Stimulated activated CD4-positive, alpha-beta T cell treated with anti-CD3 and anti-CD28 coated beads, Interleukin-4, amount 100 ng/mL, for 48 hours (primary cell): ENCODE measurements around the gene FXYD3.

Experiments used
- DNase-seq, 2 donors: peaks; one replicate each; pipeline ENCODE4 v3.0.0-alpha.2; 2020; ENCODE audit warnings: low read depth in 2 of 2

The FXYD3 gene

DNA sequence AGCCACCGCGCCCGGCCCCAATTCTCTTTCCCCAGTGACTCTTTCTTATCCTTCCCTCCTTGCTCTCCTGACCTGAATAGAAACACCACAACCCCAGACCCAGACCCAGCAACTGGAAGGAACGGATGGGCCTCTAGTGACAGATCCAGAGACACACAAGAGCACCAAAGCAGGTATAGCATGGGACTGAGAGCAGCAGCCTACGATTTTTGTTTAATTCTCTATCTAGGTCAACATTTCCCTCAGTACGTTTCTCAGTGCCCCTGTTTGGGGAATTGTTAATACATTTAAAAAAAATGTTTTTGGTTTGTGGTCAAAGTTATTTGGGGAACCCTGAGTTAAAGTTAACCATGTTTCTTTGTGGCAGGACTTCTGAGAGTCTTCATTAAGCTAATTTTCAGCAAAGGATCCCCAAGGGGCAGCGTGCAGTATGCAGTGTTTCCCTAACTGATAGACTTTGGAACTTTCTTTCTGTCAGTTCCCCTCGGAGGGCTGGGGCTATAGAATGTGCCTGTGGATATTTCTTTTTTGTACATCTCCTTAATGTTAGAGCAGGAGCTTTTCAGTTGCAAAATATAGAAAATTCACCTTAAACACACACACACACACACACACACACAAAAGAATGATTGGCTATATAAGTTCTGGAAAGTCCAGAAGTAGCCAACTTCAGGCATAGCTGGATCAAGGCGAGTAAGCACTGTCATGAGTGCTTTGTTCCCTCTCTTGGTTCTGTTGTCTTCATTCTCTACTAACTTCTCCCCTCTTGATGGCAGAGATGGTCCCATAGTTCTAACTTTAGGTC lies 45.2 kb downstream of the FXYD3 start:
- no peak for DNase-seq

GRCh38 chr19:35161434-35161743 lies 45.8 kb downstream of the FXYD3 start:
- no peak for DNase-seq

DNA sequence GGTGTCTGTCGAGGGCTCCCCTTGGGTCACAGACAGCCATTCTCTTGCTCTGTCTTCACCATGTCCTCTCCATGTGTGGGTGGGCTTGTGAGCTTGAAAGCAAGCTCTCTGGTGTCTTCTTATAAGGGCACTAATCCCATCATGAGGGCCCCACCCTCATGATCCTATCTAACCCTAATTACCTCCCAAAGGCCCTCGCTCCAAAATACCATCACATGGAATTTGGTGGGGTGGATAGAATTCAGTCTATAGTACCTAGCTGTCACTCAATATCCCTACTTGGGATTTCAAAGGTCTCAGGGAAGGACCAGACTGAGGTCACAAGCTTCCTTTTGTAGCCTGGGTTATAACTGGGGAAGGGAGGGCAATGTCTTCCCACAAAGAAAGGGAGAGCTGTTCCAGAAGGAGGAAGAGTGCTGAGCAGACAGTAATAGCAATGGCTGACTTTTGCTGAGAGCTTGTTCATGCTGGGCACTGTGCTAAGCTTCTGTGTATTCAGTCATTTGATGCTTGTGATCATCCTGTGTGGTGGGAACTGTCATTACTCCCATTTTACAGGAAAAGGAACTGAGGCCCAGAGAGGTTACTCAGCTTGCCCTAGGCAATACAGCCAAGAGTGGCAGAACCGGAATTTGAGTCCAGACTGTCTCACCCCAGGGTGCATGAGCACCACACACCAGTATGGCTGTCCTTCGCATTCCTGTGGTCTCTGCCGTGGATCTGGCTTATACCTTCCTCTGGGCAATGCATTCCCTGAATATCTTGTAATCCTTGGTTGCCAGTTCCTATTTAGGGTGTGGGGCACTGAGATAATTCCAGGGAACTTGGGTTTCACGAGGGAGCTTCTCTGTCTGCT lies 47.1 kb downstream of the FXYD3 start:
- no peak for DNase-seq

DNA sequence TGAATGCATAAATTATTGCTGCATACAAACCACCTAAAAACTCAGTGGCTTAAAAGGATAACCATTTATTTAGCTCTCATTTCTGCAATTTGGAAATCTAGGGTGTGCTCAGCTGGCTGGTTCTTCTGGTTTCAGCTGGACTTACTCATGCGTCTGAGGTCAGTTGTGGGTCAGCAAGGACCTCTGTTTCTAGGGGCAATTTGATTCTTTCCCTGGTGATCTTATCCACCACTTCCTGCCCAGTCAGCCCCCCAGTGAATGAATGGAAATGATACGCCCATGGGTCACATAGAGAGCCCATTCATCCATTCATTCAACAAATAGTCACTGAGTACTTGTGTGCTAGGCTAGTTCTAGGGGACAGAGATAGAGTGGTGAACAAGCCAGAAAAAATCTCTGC lies 48.8 kb downstream of the FXYD3 start:
- DNase-seq: no peak

GRCh38 chr19:35165200-35166058 lies 49.8 kb downstream of the FXYD3 start:
- DNase-seq: no peak

GRCh38 chr19:35166100-35167063 lies 50.8 kb downstream of the FXYD3 start:
- DNase-seq: no peak

GRCh38 chr19:35167251-35168119 lies 51.9 kb downstream of the FXYD3 start:
- no peak for DNase-seq

- no peak for DNase-seq
Measured at GRCh38 chr19:35168196-35168595, 52.6 kb downstream of the FXYD3 start.

DNA sequence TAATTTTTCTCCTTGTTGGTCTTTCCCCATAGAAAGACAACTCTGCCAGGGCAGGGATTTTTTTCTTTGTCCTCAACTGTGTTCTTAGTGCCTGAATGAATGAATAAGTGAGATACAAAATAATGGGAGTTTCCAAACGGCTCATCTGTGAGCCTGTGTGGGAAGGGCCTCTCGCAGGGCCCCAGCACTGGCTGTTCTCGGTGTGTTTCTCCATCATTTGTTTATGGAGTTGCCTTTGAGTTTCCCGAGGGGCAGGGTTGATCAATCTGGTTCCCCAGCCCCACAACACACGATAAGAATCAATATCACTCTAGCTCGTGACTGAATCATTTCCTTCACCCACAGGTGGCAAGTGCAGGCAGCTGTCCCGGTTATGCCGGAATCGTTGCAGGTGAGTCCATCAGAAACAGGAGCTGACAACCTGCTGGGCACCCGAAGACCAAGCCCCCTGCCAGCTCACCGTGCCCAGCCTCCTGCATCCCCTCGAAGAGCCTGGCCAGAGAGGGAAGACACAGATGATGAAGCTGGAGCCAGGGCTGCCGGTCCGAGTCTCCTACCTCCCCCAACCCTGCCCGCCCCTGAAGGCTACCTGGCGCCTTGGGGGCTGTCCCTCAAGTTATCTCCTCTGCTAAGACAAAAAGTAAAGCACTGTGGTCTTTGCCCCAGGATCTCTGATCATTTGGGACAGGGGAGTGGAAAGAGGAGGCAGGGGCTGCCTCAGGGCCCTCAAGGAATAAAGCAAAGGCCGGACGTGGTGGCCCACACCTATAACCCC lies 53.8 kb downstream of the FXYD3 start:
- no peak for DNase-seq

DNA sequence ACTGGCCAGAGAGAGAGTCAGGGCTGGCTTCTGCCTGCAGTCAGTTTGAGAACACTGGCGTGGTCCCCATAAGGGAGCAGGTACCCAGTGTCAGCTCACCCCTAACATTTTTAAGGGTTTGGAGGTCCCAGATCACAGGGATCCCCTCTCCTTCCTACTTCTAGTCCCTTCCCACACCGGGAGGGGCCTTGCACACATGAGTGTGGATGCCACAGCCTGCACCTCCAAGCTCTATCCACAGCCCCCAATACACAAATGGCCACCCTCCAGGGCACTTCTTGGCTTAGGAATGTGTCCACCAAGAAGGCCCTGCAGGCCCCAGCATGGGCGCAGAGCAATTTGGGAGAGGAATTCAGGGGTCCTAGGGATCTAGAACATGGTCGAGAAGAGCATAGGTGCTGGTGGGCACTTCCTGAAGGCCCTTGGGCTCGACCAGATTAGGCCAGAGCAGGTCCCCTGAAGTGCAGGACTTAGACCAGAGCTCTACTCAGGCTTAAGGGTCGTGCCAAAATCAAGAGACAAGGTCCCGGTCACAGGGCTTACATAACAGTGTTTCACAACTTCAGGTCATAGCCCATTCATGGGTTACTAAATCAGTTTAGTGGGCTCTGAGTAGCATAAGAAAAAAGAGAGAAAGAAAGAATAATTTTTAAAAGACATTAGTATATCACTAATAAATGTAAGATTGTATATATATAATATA lies 54.9 kb downstream of the FXYD3 start:
- no peak for DNase-seq

DNA sequence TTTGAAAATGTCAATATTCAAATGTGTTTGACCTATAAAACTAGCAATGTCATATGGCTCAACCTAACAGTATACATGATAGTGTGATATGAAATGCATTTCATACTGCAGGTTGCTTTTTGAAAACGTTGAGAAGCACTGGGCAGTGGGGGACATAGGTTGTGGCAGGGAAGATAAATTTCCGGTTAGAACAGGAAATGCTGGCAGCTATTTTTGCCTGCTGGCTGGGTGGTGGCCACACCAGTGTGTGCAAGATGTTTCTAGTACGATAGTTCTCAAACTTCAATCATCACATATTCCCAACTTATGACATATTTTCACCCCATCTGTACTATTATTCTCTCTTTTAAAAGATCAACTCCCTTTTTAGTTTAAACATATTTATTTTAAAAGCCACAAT lies 56.1 kb downstream of the FXYD3 start:
- DNase-seq: no peak
